C1 segment of cervical spinal cord (tissue), 14 donors: ENCODE results near the gene ADAMTS1.

ENCODE experiments used
- DNase-seq, 14 donors: peaks; one replicate each; lab custom pipeline; 2025; lab: John Stamatoyannopoulos, UW

Gene ADAMTS1

GRCh38 chr21:26813426-26813998 is 31.7 kb downstream of the ADAMTS1 start:
- DNase-seq: no peak

- no peak for DNase-seq
Observed at GRCh38 chr21:26812173-26812572, 33.0 kb downstream of the ADAMTS1 start.

DNA sequence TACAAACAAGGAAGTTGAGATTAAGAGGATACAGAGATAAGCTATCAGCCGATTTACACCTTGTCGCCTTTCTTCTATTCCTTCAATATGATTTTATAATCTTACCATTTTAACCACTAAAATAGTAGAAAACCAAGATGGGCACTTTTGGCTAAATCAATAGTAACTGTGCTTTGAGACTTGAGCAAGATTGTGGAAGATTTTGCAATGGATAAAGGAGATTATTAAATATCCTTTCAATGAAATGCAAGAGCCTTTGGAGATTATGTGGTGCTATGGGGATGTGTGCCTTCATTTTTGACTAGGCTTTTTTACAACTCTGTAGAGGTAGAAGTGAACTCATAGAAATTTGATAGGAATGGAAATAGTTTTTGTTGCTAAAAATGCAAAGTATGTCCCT is 33.7 kb downstream of the ADAMTS1 start:
- no peak for DNase-seq

DNA sequence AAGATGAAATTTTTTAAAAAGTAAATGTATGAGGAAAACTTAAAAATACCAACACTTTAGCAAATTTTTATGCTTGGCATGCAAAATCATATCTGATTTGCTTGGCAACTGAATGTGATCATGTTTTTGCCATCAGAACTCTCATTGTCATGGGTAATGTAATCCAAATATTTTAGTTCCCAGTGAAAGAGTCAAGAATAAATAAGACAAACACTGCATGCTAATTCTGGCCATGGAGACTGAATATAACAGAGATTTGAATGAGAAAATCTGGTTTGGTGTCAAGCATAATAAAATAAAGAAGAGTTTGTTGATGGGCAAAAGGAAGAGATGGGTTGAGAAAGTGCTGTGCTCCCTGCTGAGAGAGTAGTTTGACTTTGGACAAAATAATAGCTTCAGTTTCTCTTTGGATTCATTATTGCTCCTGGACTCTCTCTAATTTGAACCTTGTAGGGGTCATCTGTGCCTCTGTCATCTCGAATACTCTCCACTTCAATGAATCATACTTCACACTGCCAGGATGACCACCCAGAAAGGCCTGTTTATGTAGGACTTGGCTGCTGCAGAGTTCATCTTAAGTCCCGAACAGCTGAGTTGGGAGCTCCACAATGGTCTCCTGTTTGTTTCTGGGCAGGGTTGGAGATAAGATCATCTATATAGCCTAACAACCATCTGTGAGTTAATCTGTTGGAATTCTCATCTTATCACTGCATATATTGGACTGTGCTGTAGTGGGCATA is 34.4 kb downstream of the ADAMTS1 start:
- DNase-seq: no peak

GRCh38 chr21:26810266-26810665 is 34.9 kb downstream of the ADAMTS1 start:
- no peak for DNase-seq

DNA sequence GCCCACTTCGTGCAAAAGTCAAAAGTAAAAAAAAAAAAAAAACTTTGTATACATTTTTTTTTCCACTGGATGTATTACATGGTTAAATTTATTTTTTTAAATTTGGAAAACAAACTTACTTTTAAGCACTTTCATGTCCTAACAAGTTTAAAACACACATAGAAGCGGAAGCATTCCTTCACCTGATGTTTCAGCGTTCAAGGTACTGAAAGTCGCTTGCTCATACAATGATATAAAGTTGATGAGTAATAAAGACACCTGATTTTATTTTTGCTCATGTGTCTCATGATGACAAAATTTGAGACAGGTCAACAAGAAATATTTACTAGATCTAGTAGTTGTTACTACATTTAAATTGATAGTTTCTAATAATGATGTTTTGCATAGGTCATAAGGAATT is 35.5 kb downstream of the ADAMTS1 start:
- DNase-seq: no peak

- DNase-seq: no peak
Observed at GRCh38 chr21:26806801-26807295, 38.4 kb downstream of the ADAMTS1 start.

GRCh38 chr21:26804895-26805609 is 40.2 kb downstream of the ADAMTS1 start:
- DNase-seq: no peak

- no peak for DNase-seq
Observed at GRCh38 chr21:26801498-26801897, 43.7 kb downstream of the ADAMTS1 start.

- DNase-seq: no peak
Observed at GRCh38 chr21:26800970-26801431, 44.2 kb downstream of the ADAMTS1 start.

- no peak for DNase-seq
Observed at GRCh38 chr21:26800455-26800854, 44.8 kb downstream of the ADAMTS1 start.

DNA sequence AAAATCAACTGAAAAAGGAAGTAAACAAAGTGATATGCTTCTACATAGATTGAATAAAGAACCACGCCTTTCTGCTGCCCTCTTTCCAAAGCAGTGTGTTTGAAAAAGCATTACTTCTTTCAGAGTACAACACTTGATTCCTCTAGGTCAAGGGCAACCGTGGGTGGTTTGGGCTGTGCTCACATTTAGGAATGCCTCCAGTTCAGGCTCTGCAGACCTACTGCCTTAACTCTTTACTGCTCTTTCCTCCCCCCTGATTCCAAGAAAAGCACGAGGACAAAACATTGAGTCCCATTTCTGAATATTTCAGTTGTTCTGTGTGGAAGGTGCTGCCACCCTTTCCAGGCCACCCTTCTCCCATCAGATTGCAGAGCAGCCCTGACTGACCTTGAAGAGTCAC is 45.2 kb downstream of the ADAMTS1 start:
- DNase-seq: no peak

- no peak for DNase-seq
Observed at GRCh38 chr21:26798856-26799751, 46.1 kb downstream of the ADAMTS1 start.

- no peak for DNase-seq
Observed at GRCh38 chr21:26797878-26798456, 47.2 kb downstream of the ADAMTS1 start.

DNA sequence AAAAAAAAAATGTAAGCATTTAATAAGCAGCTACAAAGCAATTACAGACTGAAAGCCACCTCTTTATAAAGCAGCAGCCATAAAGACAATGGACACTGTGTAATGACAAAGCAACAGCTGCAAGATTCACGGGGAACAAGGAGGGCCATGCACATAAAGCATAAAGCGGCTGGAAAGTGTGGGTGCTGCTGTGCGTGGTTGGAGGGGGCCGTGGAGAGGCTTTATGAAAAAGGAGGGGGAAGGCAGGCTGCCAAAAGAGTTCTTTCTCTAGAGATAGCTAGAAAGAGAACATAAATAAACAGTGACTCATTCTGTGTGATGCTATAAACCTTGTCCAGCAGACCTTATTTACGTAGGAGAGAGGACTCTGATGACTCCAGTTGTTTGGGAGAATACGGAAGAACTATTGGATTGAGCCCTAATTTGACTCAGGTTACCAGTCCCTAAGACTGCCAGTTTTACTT is 49.3 kb downstream of the ADAMTS1 start:
- peak in 11 of 14 donors; percentile 9 to 60 (median 41) for DNase-seq

GRCh38 chr21:26795412-26795805 is 49.8 kb downstream of the ADAMTS1 start:
- DNase-seq: peak in 1 of 14 donors; percentile 45

DNA sequence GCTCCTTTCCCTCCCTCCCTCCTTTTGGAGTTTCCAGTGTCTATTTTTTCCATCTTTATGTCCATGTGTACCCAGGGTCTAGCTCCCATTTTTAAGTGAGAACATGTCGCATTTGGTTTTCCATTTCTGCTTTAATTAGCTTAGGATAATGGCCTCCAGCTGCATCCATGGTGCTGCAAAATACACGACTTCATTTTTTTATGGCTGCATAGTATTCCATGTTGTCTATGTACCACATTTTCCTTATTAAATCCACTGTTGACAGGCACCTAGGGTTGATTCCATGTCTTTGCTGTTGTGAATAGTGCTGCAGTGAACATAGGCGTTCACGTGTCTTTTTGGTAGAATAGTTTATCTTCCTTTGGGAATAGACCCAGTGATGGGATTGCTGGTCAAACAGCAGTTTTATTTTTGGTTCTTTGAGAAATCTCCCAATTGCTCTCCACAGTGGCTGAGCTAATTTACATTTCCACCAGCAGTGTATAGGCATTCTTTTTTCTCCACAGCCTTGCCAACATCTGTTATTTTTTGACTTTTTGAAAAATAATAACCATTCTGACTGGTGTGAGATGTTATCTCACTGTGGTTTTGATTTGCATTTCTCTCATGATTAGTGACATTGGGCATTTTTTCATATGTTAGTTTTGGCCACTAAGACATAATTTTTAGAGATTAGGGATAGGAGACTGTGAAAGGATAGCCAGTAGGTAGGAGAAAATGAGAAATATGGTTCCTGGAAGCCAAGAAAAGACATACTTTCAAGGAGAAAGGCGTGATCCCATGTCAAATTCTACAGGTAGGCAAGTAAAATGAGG is 50.4 kb downstream of the ADAMTS1 start:
- DNase-seq: no peak

GRCh38 chr21:26790296-26790695 is 54.9 kb downstream of the ADAMTS1 start:
- no peak for DNase-seq

DNA sequence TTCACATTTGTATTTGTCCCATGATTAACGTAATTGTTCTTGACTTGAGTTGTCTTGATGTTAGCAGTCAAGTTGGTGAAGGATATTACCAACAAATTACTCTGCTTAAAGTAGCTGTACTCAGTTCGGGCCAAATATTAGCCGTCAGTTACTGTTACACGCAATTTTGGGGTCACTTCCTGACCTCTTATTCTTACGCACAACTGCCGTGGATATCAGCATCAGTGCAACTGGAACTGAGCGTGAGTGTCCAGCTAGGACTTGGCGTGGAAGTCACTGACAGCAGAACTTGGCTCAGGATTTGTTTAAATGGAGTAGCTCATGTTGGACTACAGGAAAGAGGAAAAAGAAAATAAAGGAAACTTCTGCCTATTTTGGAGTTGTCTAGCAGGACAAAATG is 56.4 kb downstream of the ADAMTS1 start:
- no peak for DNase-seq
